H1 (cell line): ENCODE data around the gene RNF220. TPM values are rescaled to one million over a fixed set of nuclear protein-coding genes. Genes with fewer than 3 reads are reported as not detected.

ENCODE experiments used
- CTCF ChIA-PET: fragments of 300-600 bp; sonication (Branson Sonifier 250); formaldehyde crosslinking; loops from one replicate; lab custom pipeline; 2021; ENCODE audit not compliant: partially characterized antibody; lab: Charles Lee
- POLR2A ChIA-PET: fragments of 300-600 bp; sonication (Branson Sonifier 250); formaldehyde crosslinking; loops from one replicate; lab custom pipeline; 2021; ENCODE audit warnings: inconsistent platforms; ENCODE audit not compliant: partially characterized antibody; lab: Charles Lee
- DNase-seq, 2 experiments: peaks; one replicate each; pipeline versions ENCODE4 v3.0.0 to v3.0.0-alpha.2; 2010 to 2022; ENCODE audit warnings: low spot score in 2 of 2, low read depth in 1 of 2, mixed read lengths in 1 of 2
- FAIRE-seq: peaks from 2 replicates; lab custom pipeline; 2011; peaks lifted over from hg19 to GRCh38; lab: Jason Lieb, UNC
- H2AFZ ChIP-seq: 2 replicates; pipeline ENCODE4 v1.8.1; 2012; ENCODE audit warnings: low read length, inconsistent platforms
- H2AK5ac ChIP-seq: 2 replicates; pipeline ENCODE4 v1.6.1; 2013; ENCODE audit warnings: low read depth, low read length
- H2BK120ac ChIP-seq: replicated peaks from 2 replicates; pipeline ENCODE3; 2013; ENCODE audit warnings: low read depth, low read length, inconsistent platforms
- H2BK12ac ChIP-seq: 2 replicates; pipeline ENCODE4 v1.6.1; 2013; ENCODE audit warnings: low read depth, low read length
- H2BK15ac ChIP-seq: 2 replicates; pipeline ENCODE4 v1.6.1; 2013; ENCODE audit warnings: low read length
- H2BK20ac ChIP-seq: 2 replicates; pipeline ENCODE4 v1.6.1; 2013; ENCODE audit warnings: low read length
- H2BK5ac ChIP-seq: 2 replicates; pipeline ENCODE4 v1.6.1; 2013; ENCODE audit warnings: low read depth, low read length
- H3K14ac ChIP-seq: 2 replicates; pipeline ENCODE4 v1.6.1; 2013; ENCODE audit warnings: inconsistent platforms; ENCODE audit not compliant: insufficient read length
- H3K18ac ChIP-seq: 2 replicates; pipeline ENCODE4 v1.6.1; 2013; ENCODE audit warnings: low read length; ENCODE audit errors: extremely low read depth
- H3K23ac ChIP-seq: 2 replicates; pipeline ENCODE4 v1.6.1; 2013; ENCODE audit warnings: inconsistent platforms; ENCODE audit not compliant: insufficient read length
- H3K23me2 ChIP-seq: 2 replicates; pipeline ENCODE4 v1.6.1; 2013; ENCODE audit warnings: low read depth, low read length
- H3K27ac ChIP-seq: 2 replicates; pipeline ENCODE4 v1.6.1; 2011; ENCODE audit warnings: low read depth, low read length, inconsistent platforms
- H3K27me3 ChIP-seq, 4 experiments: replicated peaks in 1 of 4; 1 replicate in 1 of 4; 2 replicates in 3 of 4; pipeline versions ENCODE4 v1.6.1 to v1.8.1; 2011 to 2013; ENCODE audit warnings: low read length in 3 of 4, mild to moderate bottlenecking in 3 of 4, inconsistent platforms in 2 of 4, mixed read lengths in 2 of 4, moderate library complexity in 1 of 4; ENCODE audit not compliant: control insufficient read depth in 3 of 4, insufficient read depth in 3 of 4; ENCODE audit errors: extremely low read depth in 1 of 4
- H3K36me3 ChIP-seq, 4 experiments: 2 replicates each; pipeline versions ENCODE4 v1.6.1 to v1.8.1; 2011 to 2013; ENCODE audit warnings: mild to moderate bottlenecking in 4 of 4, low read length in 3 of 4, moderate library complexity in 2 of 4, control low read depth in 1 of 4, inconsistent platforms in 1 of 4; ENCODE audit not compliant: insufficient read depth in 4 of 4, control insufficient read depth in 2 of 4
- H3K4ac ChIP-seq: replicated peaks from 2 replicates; pipeline ENCODE3; 2013; ENCODE audit warnings: low read length, low read depth, mixed read lengths, inconsistent platforms; ENCODE audit not compliant: insufficient read length
- H3K4me1 ChIP-seq, 4 experiments: replicated peaks in 1 of 4; 1 replicate in 1 of 4; 2 replicates in 3 of 4; pipeline versions ENCODE4 v1.6.1 to v1.8.1; 2011 to 2013; ENCODE audit warnings: low read length in 3 of 4, inconsistent platforms in 2 of 4, mixed read lengths in 1 of 4; ENCODE audit not compliant: insufficient read depth in 4 of 4, control insufficient read depth in 3 of 4
- H3K4me2 ChIP-seq, 2 experiments: 2 replicates each; pipeline versions ENCODE4 v1.6.1 to v1.8.1; 2011 to 2013; ENCODE audit warnings: low read depth in 2 of 2, low read length in 2 of 2, control low read depth in 1 of 2, inconsistent platforms in 1 of 2, mild to moderate bottlenecking in 1 of 2; ENCODE audit not compliant: insufficient read depth in 1 of 2
- H3K4me3 ChIP-seq, 4 experiments: fragments of 200-600, 300-600 bp in 1 of 4; sonication (generic), shearing (Covaris generic), sonication (Bioruptor Twin) in 1 of 4; 2 replicates each; pipeline versions ENCODE4 v1.5.1 to v1.8.1; 2011 to 2016; ENCODE audit warnings: low read length in 4 of 4, low read depth in 3 of 4, control low read depth in 2 of 4, inconsistent platforms in 2 of 4, mild to moderate bottlenecking in 2 of 4, mixed read lengths in 1 of 4, moderate library complexity in 1 of 4; ENCODE audit not compliant: insufficient read depth in 2 of 4; ENCODE audit errors: extremely low read depth in 1 of 4
- H3K56ac ChIP-seq: replicated peaks from 2 replicates; pipeline ENCODE3; 2013; ENCODE audit warnings: low read depth, mild to moderate bottlenecking, mixed read lengths, low read length, inconsistent platforms; ENCODE audit not compliant: insufficient read length
- H3K79me1 ChIP-seq: 2 replicates; pipeline ENCODE4 v1.6.1; 2013; ENCODE audit warnings: low read depth, low read length, control low read depth
- H3K79me2 ChIP-seq, 2 experiments: 2 replicates each; pipeline versions ENCODE4 v1.6.1 to v1.8.1; 2012 to 2013; ENCODE audit warnings: low read length in 2 of 2, mild to moderate bottlenecking in 2 of 2, inconsistent platforms in 1 of 2; ENCODE audit not compliant: insufficient read depth in 2 of 2, control insufficient read depth in 1 of 2
- H3K9ac ChIP-seq, 4 experiments: replicated peaks in 1 of 4; 1 replicate in 1 of 4; 2 replicates in 3 of 4; pipeline versions ENCODE4 v1.6.1 to v1.8.1; 2011 to 2013; ENCODE audit warnings: low read depth in 3 of 4, low read length in 3 of 4, control low read depth in 2 of 4, mild to moderate bottlenecking in 2 of 4, moderate library complexity in 2 of 4, inconsistent platforms in 1 of 4; ENCODE audit errors: extremely low read depth in 1 of 4
- H3K9me3 ChIP-seq, 2 experiments: 2 replicates each; pipeline versions ENCODE4 v1.6.1 to v1.8.1; 2012 to 2013; ENCODE audit warnings: mild to moderate bottlenecking in 2 of 2, moderate library complexity in 2 of 2, control low read depth in 1 of 2, inconsistent platforms in 1 of 2, low read depth in 1 of 2, low read length in 1 of 2, mixed read lengths in 1 of 2; ENCODE audit not compliant: insufficient read depth in 2 of 2
- H4K20me1 ChIP-seq, 2 experiments: replicated peaks in 1 of 2; 2 replicates each; pipeline versions ENCODE3 to v1.8.1; 2011 to 2013; ENCODE audit warnings: inconsistent platforms in 2 of 2, low read length in 2 of 2, mild to moderate bottlenecking in 1 of 2; ENCODE audit not compliant: insufficient read depth in 2 of 2, control insufficient read depth in 1 of 2
- H4K5ac ChIP-seq: 2 replicates; pipeline ENCODE4 v1.6.1; 2013; ENCODE audit warnings: low read length, low read depth, mixed read lengths, inconsistent platforms; ENCODE audit not compliant: insufficient read length
- H4K8ac ChIP-seq: 2 replicates; pipeline ENCODE4 v1.8.0; 2013; ENCODE audit warnings: mild to moderate bottlenecking, moderate library complexity, low read length, inconsistent platforms; ENCODE audit not compliant: insufficient read depth; ENCODE audit errors: extremely low read depth
- H4K91ac ChIP-seq: replicated peaks from 2 replicates; pipeline ENCODE3; 2013; ENCODE audit warnings: low read length, mixed read lengths, inconsistent platforms; ENCODE audit not compliant: insufficient read length
- BRCA1 ChIP-seq: IDR thresholded peaks from 2 replicates; pipeline ENCODE4 v1.6.1; 2012; ENCODE audit warnings: low read depth, low read length, improper control_type of control experiment
- CREB1 ChIP-seq: IDR thresholded peaks from 2 replicates; pipeline ENCODE4 v1.6.1; 2012; ENCODE audit warnings: inconsistent platforms
- CTCF ChIP-seq, 3 experiments: IDR thresholded peaks; 1 replicate in 2 of 3; 2 replicates in 1 of 3; pipeline versions ENCODE4 v1.5.1 to v1.6.1; 2011; ENCODE audit warnings: low read length in 3 of 3, mild to moderate bottlenecking in 3 of 3, inconsistent platforms in 2 of 3, low read depth in 1 of 3, moderate library complexity in 1 of 3; ENCODE audit not compliant: insufficient read depth in 1 of 3; ENCODE audit errors: control extremely low read depth in 1 of 3
- SAP30 ChIP-seq: fragments of 300-600 bp; sonication (generic); IDR thresholded peaks from 2 replicates; pipeline ENCODE4 v1.7.1; 2012; ENCODE audit warnings: low read length, moderate library complexity, mild to moderate bottlenecking, inconsistent platforms; ENCODE audit not compliant: insufficient read depth, insufficient replicate concordance
- SUZ12 ChIP-seq: fragments of 200-600 bp; sonication (generic); IDR thresholded peaks from 2 replicates; pipeline ENCODE4 v1.6.1; 2012; ENCODE audit warnings: mild to moderate bottlenecking, inconsistent platforms, low read length, moderate library complexity, mixed read lengths
- USF2 ChIP-seq: IDR thresholded peaks from 2 replicates; pipeline ENCODE4 v1.6.1; 2011; ENCODE audit warnings: low read length, improper control_type of control experiment
- WGBS, 2 experiments: shearing (Covaris generic) in 1 of 2; methylation state at CpG; one replicate each; pipeline versions ENCODE4 v1.1.6 to v1.1.7; 2013 to 2015; ENCODE audit warnings: low lambda C conversion rate in 2 of 2, mixed read lengths in 2 of 2, inconsistent platforms in 1 of 2, low coverage in 1 of 2, missing lambda C conversion rate in 1 of 2; ENCODE audit not compliant: insufficient replicate concordance in 2 of 2, insufficient coverage in 1 of 2, insufficient read length in 1 of 2; ENCODE audit errors: extremely low coverage in 1 of 2, missing lambda C conversion rate in 1 of 2; 5-methylcytosine and 5-hydroxymethylcytosine counted together
- polyA plus RNA-seq, 7 experiments: library from polyadenylated mRNA; depleted of rRNA in 3 of 7; stranded (reverse) in 5 of 7; unstranded in 2 of 7; fragments of >200 nt in 5 of 7; fragments of 200-250 nt in 2 of 7; gene quantifications; 1 replicate in 5 of 7; 2 replicates in 1 of 7; 4 replicates in 1 of 7; pipeline versions ENCODE4 v1.2.1 to v1.2.3, GENCODE V29; 2011 to 2013; ENCODE audit warnings: missing spikeins in 2 of 7, mixed read lengths in 2 of 7
- total RNA-seq: library from RNA; stranded (reverse); fragmentation: NEBNext Ultra II Directional; extraction: Animal tissue kit (Norgen Biotek cat#: 25700); gene quantifications from 2 replicates; pipeline ENCODE4 v1.2.1, GENCODE V29; 2021

RNF220 gene
- total and polyA plus RNA-seq, 2 of the 8 experiments (the other 6 are each of a cell fraction or from before 2014, with no cell fraction given): 123 to 160 TPM

- Histone ChIP-seq H2BK120ac (no peak overlapping the region), H3K4me2 (no peak overlapping the region), H4K20me1 (peaks cover 8 to 10% of the 10 kb centered on the region in 2 experiments), H3K18ac (no peak overlapping the region), H4K8ac (peak overlapping the region; percentile 38; the same call in 1 of the 2 replicates), H3K9me3 (no peaks in the 10 kb centered on the region), H3K4ac (no peak overlapping the region), H2AFZ (no peak overlapping the region), H2BK15ac (no peak overlapping the region), H3K9ac (no peak overlapping the region), H2BK5ac (no peak overlapping the region), H3K27me3 (no peaks in the 10 kb centered on the region), H3K36me3 (peaks cover 35 to 77% (median 60%) of the 10 kb centered on the region in 4 experiments), H3K4me1 (peaks cover 0 to 8% (median 3%) of the 10 kb centered on the region in 4 experiments; a peak in 6 of 7 replicates), H4K91ac (no peak overlapping the region), H2AK5ac (no peak overlapping the region), H3K79me1 (peaks cover 16% of the 10 kb centered on the region), H3K56ac (no peak overlapping the region), H3K14ac (no peak overlapping the region), H2BK12ac (no peak overlapping the region), H3K27ac (no peak overlapping the region), H3K79me2 (peaks cover 3 to 26% of the 10 kb centered on the region in 2 experiments; a peak in 3 of 4 replicates), H3K4me3 (no peak overlapping the region), H3K23ac (no peak overlapping the region), H2BK20ac (no peak overlapping the region), H4K5ac (no peak overlapping the region), H3K23me2 (no peaks in the 10 kb centered on the region; the same call in 1 of the 2 replicates)
- DNase-seq (no peak), FAIRE-seq (no peak)
- CTCF ChIA-PET: interaction anchor here (0.6 to 15.0 kb wide), 7 partner anchors 13 to 381 kb away, joined by 3 to 197 read pairs (median 3); no protein-coding TSS in a partner anchor
- WGBS, 2 experiments: 94% methylated on average over 14 of the region's 14 CpGs; no CpG with 5 or more reads in 1 of the 2 experiments
- POLR2A ChIA-PET: interaction anchor here (0.7 to 30.8 kb wide), 7 partner anchors 6 to 420 kb away, joined by 3 to 633 read pairs (median 4); no protein-coding TSS in a partner anchor
- TF ChIP-seq SUZ12 (no peak), SAP30 (no peak), CREB1 (no peak), CTCF (IDR thresholded peaks at IDR 0.05; ENCODE audit: control extremely low read depth in 1 of 3, insufficient read depth in 1 of 3, low read depth in 1 of 3, low read length in 3 of 3) (no peak), BRCA1 (no peak), USF2 (no peak)
Observed at GRCh38 chr1:44636083-44636687, 231.1 kb downstream of the RNF220 start.
